RCC 7860 (cell line): Measurements from ENCODE around the gene YIPF7.

Source experiments
- DNase-seq: peaks from one replicate; pipeline ENCODE4 v3.0.0-alpha.2; 2015; ENCODE audit warnings: low spot score
- FAIRE-seq: peaks from 2 replicates; lab custom pipeline; 2012; peaks lifted over from hg19 to GRCh38; lab: Jason Lieb, UNC

The YIPF7 gene

DNA sequence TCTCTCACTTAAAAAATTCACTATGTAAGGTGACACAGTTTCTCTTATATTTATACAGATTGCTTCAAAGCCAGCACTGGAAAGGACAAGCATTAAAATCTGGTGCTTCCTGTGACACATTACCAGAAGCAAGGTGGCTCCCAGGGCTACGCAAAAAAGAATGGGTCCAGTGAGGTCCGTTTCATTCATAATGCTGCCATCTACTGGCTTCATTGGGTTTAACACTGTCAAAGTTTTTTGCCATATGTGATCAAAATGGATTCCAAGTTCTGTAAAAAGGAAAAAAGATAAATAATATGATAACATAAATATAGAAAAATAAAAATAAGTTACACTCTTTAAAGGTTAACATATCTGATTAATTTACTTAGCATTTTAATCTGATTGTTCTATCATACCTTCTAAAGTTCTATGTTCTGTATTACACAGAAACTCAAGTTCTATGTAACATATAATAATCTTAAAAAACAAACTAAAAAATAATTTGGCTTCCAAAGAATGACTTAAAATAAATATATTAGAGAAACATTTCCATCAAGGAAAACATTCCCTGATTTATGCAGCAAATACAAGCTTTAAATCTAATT, 22.1 kb downstream of the YIPF7 start:
- DNase-seq = peak; percentile 21
- peak; percentile 83 for FAIRE-seq

DNA sequence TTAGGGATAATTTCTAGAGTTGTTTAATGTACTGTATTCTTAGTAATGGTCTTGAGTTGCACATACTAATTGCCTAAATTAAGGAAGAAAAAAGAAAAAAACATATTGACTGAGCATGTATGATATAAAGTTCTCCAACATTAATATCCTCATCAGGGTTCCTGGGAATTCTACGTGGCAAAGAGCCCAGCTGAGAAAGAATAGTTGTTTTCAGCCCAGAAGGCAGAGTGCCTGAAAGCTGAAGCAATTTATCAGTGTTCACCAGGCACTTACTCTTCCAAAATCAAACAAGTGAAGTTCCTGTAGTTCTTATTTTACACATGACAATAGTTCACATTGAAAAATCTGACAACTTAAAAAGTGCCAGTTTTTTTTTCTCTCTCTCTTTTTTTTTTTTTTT, 27.7 kb downstream of the YIPF7 start:
- FAIRE-seq = no peak
- no peak for DNase-seq

DNA sequence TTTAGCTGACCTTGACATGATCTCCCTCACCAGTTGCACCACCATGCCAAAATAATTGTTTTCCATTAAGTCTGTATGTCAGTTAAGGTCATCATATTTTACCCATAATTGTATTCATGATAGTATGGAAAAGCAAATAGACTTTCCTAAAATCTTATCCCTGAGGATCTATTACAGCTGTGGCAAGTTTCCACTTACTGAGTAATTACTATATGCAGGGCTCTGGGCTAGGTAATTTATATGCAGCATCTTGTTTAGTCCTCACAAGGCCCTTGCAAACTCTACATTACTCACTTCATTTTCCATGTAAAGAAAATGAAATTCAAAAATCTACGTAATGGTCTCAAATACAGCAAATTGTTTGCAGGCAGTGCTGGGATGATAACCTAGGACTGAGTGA, 34.8 kb downstream of the YIPF7 start:
- DNase-seq (no peak), FAIRE-seq (no peak)

DNA sequence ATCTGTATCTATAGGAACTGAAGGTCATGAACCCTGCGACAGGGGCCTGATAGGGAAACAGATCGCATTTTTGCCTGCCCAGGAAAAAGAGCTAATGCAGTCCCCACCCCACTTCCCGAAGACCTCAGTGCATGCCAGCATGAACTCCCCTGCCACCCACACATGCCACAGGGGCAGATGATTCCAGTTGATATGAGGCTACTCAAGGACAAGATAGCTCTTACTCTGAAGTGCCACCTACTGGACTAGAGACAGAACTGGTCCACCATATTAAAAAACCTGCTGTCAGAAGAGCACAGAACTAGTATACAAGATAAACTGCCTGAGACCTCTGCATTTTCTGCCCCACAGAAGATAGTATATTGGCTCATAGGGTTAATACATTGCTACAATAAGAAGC, 68.0 kb downstream of the YIPF7 start:
- DNase-seq = no peak

DNA sequence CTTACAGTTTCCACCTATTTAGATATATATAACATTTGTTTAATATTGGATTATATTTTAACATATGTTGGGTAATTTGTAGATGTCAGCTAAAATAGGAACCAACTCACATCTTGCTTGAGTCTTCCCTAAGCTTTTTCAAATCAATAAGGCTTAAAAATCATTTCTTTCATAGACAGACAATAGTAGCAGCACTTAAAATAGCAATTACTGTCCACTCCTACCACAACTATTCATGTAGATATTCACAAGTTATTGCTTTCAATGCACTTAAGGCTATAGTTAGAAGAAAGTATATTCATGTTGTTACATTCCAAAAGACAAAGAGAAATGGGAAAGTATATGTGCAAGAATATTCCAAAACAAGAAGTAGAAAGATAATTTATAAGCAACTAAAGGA, 71.2 kb downstream of the YIPF7 start:
- DNase-seq (no peak), FAIRE-seq (no peak)

More for the DNA sequence above, 68.0 kb downstream of the YIPF7 start:
- no peak for FAIRE-seq

DNA sequence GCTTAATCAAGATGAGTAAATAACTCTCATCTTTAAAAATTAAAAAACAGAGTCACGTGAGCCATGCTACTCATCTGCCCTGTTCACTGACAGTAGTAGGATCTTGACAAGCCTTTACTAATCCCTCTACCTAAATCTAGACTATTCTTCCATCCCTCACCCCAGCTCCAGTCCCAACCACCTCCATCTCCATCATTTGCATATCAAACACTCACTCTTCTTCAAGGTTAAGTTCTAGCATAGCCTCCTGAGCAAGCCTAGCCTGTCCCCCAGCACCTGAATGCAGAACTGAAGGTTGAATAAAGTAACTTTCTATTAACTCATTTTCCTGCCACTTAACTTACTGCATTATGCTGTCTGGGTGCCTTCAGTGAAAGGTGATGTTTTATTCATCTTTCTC, 72.5 kb downstream of the YIPF7 start:
- DNase-seq = no peak
- FAIRE-seq = no peak
